Tibial artery (tissue), 4 donors: ENCODE data around the gene SPTA1.

Experiments used
- DNase-seq, 2 donors: peaks; one replicate each; pipeline ENCODE4 v3.0.0-alpha.2; 2019
- H3K27ac ChIP-seq, 2 donors: fragments of 200-600 bp; sonication (generic) in 1 of 2; 1 replicate in 1 of 2; 2 replicates in 1 of 2; pipeline ENCODE4 v1.5.1; 2018 to 2019; ENCODE audit warnings: mild to moderate bottlenecking in 1 of 2
- H3K27me3 ChIP-seq, 2 donors: fragments of 200-600 bp; sonication (generic) in 1 of 2; one replicate each; pipeline versions ENCODE4 v1.5.1 to v1.6.0; 2016 to 2019
- H3K36me3 ChIP-seq, 3 donors: fragments of 200-600 bp; sonication (generic) in 2 of 3; one replicate each; pipeline ENCODE4 v1.5.1; 2016 to 2019; ENCODE audit warnings: mild to moderate bottlenecking in 2 of 3
- H3K4me1 ChIP-seq, 4 donors: fragments of 200-600 bp; sonication (generic) in 2 of 4; 1 replicate in 3 of 4; 2 replicates in 1 of 4; pipeline ENCODE4 v1.5.1; 2016 to 2019
- H3K4me3 ChIP-seq, 2 donors: fragments of 200-600 bp; sonication (generic) in 1 of 2; 1 replicate in 1 of 2; 2 replicates in 1 of 2; pipeline ENCODE4 v1.5.1; 2018 to 2019; ENCODE audit warnings: mild to moderate bottlenecking in 2 of 2
- H3K9me3 ChIP-seq, 3 donors: fragments of 200-600 bp; sonication (generic) in 1 of 3; one replicate each; pipeline ENCODE4 v1.5.1; 2016 to 2019
- CTCF ChIP-seq, 2 experiments: fragments of 200-600 bp in 1 of 2; fragments of 450-650 bp in 1 of 2; IDR thresholded peaks; one replicate each; pipeline ENCODE4 v1.5.1; 2017 to 2019; ENCODE audit warnings: antibody characterized with exemption in 2 of 2, mild to moderate bottlenecking in 1 of 2, moderate library complexity in 1 of 2
- intact Hi-C: fragments of 100-400 bp; cut with DNase I; formaldehyde crosslinking; loops from one replicate; pipeline ENCODE4 v1.15.0; 2023; ENCODE audit warnings: low total_unique reads

SPTA1 gene

GRCh38 chr1:158570480-158570879 lies 116.0 kb downstream of the SPTA1 start, which contains the start of gene OR6P1:
TSS of gene OR6P1 (minus strand) at chr1:158570580. CDS start at chr1:158563604, 6,976 bp downstream.
- no peak for TF ChIP-seq CTCF (IDR thresholded peaks at IDR 0.05)
- H3K36me3 ChIP-seq, result no peaks in the 10 kb centered on the region
- H3K27me3 ChIP-seq, result no peaks in the 10 kb centered on the region
- intact Hi-C loops, result no loop called here
- DNase-seq, result no peak
- no peaks in the 10 kb centered on the region for H3K4me1 ChIP-seq
- H3K9me3 ChIP-seq, result no peaks in the 10 kb centered on the region
- H3K4me3 ChIP-seq, result no peak within 1 kb of the TSS
- H3K27ac ChIP-seq, result no peak within 1 kb of the TSS

- no peaks in the 10 kb centered on the region for H3K36me3 ChIP-seq
- intact Hi-C loops, result no loop called here
- H3K27me3 ChIP-seq, result no peaks in the 10 kb centered on the region
- H3K9me3 ChIP-seq, result no peaks in the 10 kb centered on the region
- H3K4me1 ChIP-seq, result no peaks in the 10 kb centered on the region
- no peak overlapping the region for H3K4me3 ChIP-seq
- H3K27ac ChIP-seq, result no peak overlapping the region
- TF ChIP-seq CTCF (IDR thresholded peaks at IDR 0.05), result no peak
- DNase-seq, result no peak
Observed at GRCh38 chr1:158564608-158565007, 121.9 kb downstream of the SPTA1 start.

- no peaks in the 10 kb centered on the region for H3K4me1 ChIP-seq
- H3K4me3 ChIP-seq, result no peak overlapping the region
- no peak overlapping the region for H3K27ac ChIP-seq
- no peaks in the 10 kb centered on the region for H3K36me3 ChIP-seq
- intact Hi-C loops, result no loop called here
- no peak for TF ChIP-seq CTCF (IDR thresholded peaks at IDR 0.05)
- H3K27me3 ChIP-seq, result no peaks in the 10 kb centered on the region
- DNase-seq, result no peak
- H3K9me3 ChIP-seq, result no peaks in the 10 kb centered on the region
Observed at GRCh38 chr1:158563853-158564252, 122.7 kb downstream of the SPTA1 start.
